ENCODE measurements around the gene ZNF432. TPM values are rescaled to one million over a fixed set of nuclear protein-coding genes. Genes with fewer than 3 reads are reported as not detected.

Gene ZNF432
- polyA plus RNA-seq, 1 of the 3 experiments (the other 2 are of a cell fraction) = 2.9 TPM

- DNase-seq = no peak
- no peaks in the 10 kb centered on the region for H3K27me3 ChIP-seq (ENCODE audit: insufficient read depth)
- no peak overlapping the region for H3K4me2 ChIP-seq
- POLR2A ChIA-PET = no interaction called here
- CTCF ChIA-PET = no interaction called here
- H3K36me3 ChIP-seq (replicated peaks in 1 of 2; ENCODE audit: control insufficient read depth in 1 of 2, insufficient read depth in 2 of 2, low read length in 1 of 2) = peaks cover 50 to 90% of the 10 kb centered on the region in 2 experiments
- peaks cover 4% of the 10 kb centered on the region for H3F3A ChIP-seq (replicated peaks; ENCODE audit: insufficient read depth)
- H2AFZ ChIP-seq (ENCODE audit: low read depth) = no peak overlapping the region
- H3K9me3 ChIP-seq = 0 out of 2 replicates have a peak, but pooled peaks cover 20% of the 10 kb centered on the region
- peaks cover 47% of the 10 kb centered on the region for H3K79me2 ChIP-seq (ENCODE audit: insufficient read depth)
- no peak overlapping the region for H3K9ac ChIP-seq
- H3K9me2 ChIP-seq = no peaks in the 10 kb centered on the region
- TF ChIP-seq POLR2AphosphoS5 (IDR thresholded peaks at IDR 0.05; ENCODE audit: low read depth, low read length) (no peak), ZBTB33 (IDR thresholded peaks at IDR 0.05; ENCODE audit: borderline replicate concordance, low read depth) (no peak), MAX (IDR thresholded peaks at IDR 0.05; ENCODE audit: low read depth) (no peak), NFIC (IDR thresholded peaks at IDR 0.05; ENCODE audit: borderline replicate concordance) (no peak), REST (IDR thresholded peaks at IDR 0.05; ENCODE audit: low read depth, low read length) (no peak), GABPA (IDR thresholded peaks at IDR 0.05; ENCODE audit: low read depth) (no peak), USF2 (IDR thresholded peaks at IDR 0.05; ENCODE audit: borderline replicate concordance, low read depth, low read length) (no peak), EZH2phosphoT487 (IDR thresholded peaks at IDR 0.05; ENCODE audit: borderline replicate concordance, low read depth) (no peak), RCOR1 (IDR thresholded peaks at IDR 0.05; ENCODE audit: low read length) (no peak), TAF1 (IDR thresholded peaks at IDR 0.05; ENCODE audit: borderline replicate concordance, low read depth, low read length) (no peak), RAD21 (IDR thresholded peaks at IDR 0.05; ENCODE audit: low read length) (no peak), USF1 (IDR thresholded peaks at IDR 0.05; ENCODE audit: borderline replicate concordance, low read depth) (no peak), GATA2 (CRISPR knock-in tag; IDR thresholded peaks at IDR 0.05) (no peak), JUND (IDR thresholded peaks at IDR 0.05) (no peak), MXI1 (IDR thresholded peaks at IDR 0.05; ENCODE audit: low read depth, low read length) (no peak)
- no peaks in the 10 kb centered on the region for H4K20me1 ChIP-seq (ENCODE audit: insufficient read depth)
- no peak overlapping the region for H3K4me3 ChIP-seq (ENCODE audit: low read depth in 2 of 2, low read length in 1 of 2)
- H3K4me1 ChIP-seq (ENCODE audit: control insufficient read depth in 1 of 2, insufficient read depth in 2 of 2, low read depth in 1 of 2, low read length in 1 of 2) = no peaks in the 10 kb centered on the region
- no peak overlapping the region for H3K27ac ChIP-seq (ENCODE audit: low read depth in 2 of 2, low read length in 1 of 2)
Observed at GRCh38 chr19:52086481-52086880, 37.8 kb upstream of the ZNF432 start.
